Measurements from ENCODE around the gene SLC6A18.

DNA sequence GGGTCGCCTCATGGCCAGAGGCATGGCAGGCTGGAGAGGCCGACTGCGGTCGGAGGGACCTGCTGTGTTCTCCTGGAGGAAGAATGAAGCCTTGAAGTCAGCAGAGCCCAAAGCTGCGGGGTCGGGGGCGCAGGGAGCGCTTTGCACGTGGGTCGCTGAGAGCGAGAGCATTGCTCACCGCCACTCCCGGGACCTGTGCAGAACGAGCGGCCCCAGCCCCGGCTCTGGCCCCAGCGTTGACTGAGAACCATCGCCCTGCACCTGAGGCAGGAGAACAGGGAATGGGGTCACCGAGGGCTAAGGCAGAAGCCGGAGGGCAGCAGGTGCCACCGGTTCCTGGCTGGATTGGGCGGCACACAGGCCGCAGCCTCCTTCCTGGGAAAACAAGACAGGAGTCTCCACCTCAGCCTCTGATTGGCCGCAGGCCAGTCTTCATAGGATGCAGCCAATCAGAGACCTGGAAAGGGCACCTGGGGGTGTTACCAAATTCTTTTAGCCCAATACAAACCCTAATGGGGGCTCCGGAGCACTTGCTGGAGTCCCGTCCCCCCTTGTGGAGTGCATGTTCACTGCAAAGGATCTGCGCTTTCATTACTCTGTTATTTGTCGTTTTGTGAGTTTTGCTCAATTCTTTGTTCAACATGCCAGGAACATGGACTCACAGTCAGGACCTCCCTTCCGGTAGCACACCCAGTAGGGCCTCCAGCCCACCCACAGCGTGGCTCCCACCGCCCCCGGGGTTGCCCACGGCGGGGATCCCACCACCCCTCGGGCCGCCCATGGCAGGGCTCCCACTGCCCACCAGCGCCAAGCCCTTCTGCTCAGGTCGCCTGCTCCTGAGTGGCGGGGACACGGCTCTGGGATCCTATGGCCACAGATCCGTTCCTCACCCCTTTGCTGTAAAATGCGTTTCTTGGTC lies 48.4 kb upstream of the SLC6A18 start:
- TF ChIP-seq, protein P1, sequence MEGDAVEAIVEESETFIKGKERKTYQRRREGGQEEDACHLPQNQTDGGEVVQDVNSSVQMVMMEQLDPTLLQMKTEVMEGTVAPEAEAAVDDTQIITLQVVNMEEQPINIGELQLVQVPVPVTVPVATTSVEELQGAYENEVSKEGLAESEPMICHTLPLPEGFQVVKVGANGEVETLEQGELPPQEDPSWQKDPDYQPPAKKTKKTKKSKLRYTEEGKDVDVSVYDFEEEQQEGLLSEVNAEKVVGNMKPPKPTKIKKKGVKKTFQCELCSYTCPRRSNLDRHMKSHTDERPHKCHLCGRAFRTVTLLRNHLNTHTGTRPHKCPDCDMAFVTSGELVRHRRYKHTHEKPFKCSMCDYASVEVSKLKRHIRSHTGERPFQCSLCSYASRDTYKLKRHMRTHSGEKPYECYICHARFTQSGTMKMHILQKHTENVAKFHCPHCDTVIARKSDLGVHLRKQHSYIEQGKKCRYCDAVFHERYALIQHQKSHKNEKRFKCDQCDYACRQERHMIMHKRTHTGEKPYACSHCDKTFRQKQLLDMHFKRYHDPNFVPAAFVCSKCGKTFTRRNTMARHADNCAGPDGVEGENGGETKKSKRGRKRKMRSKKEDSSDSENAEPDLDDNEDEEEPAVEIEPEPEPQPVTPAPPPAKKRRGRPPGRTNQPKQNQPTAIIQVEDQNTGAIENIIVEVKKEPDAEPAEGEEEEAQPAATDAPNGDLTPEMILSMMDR (IDR thresholded peaks at IDR 0.05; ENCODE audit: low read depth, low read length, poor library complexity, severe bottlenecking): no peak
- no peak for TF ChIP-seq EZH2phosphoT487 (IDR thresholded peaks at IDR 0.05; ENCODE audit: borderline replicate concordance, low read length)
